Fibroblast of villous mesenchyme (primary cell): ENCODE results near the gene USP3. TPM values are rescaled to one million over a fixed set of nuclear protein-coding genes. Genes with fewer than 3 reads are reported as not detected.

Experiments used
- DNase-seq: peaks from one replicate; pipeline ENCODE4 v3.0.0-alpha.2; 2010; ENCODE audit warnings: low read depth
- H3K4me3 ChIP-seq: 2 replicates; pipeline ENCODE4 v1.5.1; 2011; ENCODE audit warnings: low read depth, mild to moderate bottlenecking, low read length
- CTCF ChIP-seq: IDR thresholded peaks from 2 replicates; pipeline ENCODE4 v1.5.1; 2012; ENCODE audit warnings: low read depth, mild to moderate bottlenecking, low read length; ENCODE audit not compliant: insufficient read depth
- total RNA-seq: library from RNA; depleted of rRNA; stranded (reverse); fragments of >200 nt; gene quantifications from 2 replicates; pipeline ENCODE4 v1.2.3, GENCODE V29; 2012

Gene USP3
- total RNA-seq, 1 donor, result 34.1 TPM

GRCh38 chr15:63628123-63628822 lies 123.9 kb downstream of the USP3 start:
- no peak for TF ChIP-seq CTCF
- no peak for DNase-seq
- H3K4me3 ChIP-seq, result no peak overlapping the region

GRCh38 chr15:63630036-63630751 lies 125.8 kb downstream of the USP3 start:
- TF ChIP-seq CTCF, result no peak
- peak; percentile 33 for DNase-seq

GRCh38 chr15:63633312-63633711 lies 128.9 kb downstream of the USP3 start:
- DNase-seq, result no peak
- no peak for TF ChIP-seq CTCF
- no peak overlapping the region for H3K4me3 ChIP-seq

More at GRCh38 chr15:63630036-63630751, 125.8 kb downstream of the USP3 start:
- H3K4me3 ChIP-seq, result no peak overlapping the region

GRCh38 chr15:63634154-63634553 lies 129.8 kb downstream of the USP3 start:
- H3K4me3 ChIP-seq, result no peak overlapping the region
- no peak for TF ChIP-seq CTCF
- DNase-seq, result peak; percentile 69

GRCh38 chr15:63636518-63637061 lies 132.2 kb downstream of the USP3 start:
- no peak for DNase-seq
- TF ChIP-seq CTCF, result no peak
- H3K4me3 ChIP-seq, result no peak overlapping the region

GRCh38 chr15:63638839-63639238 lies 134.4 kb downstream of the USP3 start:
- no peak for DNase-seq
- no peak overlapping the region for H3K4me3 ChIP-seq
- no peak for TF ChIP-seq CTCF
